ENCODE measurements around the gene ANKMY1. TPM values are rescaled to one million over a fixed set of nuclear protein-coding genes. Genes with fewer than 3 reads are reported as not detected.

Gene ANKMY1
- total RNA-seq, 1 donor: 11.2 TPM

GRCh38 chr2:240503375-240503774 lies 54.4 kb downstream of the ANKMY1 start:
- Histone ChIP-seq H3K79me2 (ENCODE audit: insufficient read depth, low read length) (no peaks in the 10 kb centered on the region), H4K20me1 (ENCODE audit: insufficient read depth, low read length) (no peaks in the 10 kb centered on the region), H2AFZ (ENCODE audit: low read length) (no peak overlapping the region), H3K4me3 (ENCODE audit: insufficient read depth, low read length) (no peak overlapping the region), H3K9me3 (ENCODE audit: low read depth, low read length) (no peaks in the 10 kb centered on the region), H3K36me3 (ENCODE audit: insufficient read depth, low read length) (no peaks in the 10 kb centered on the region), H3K27ac (ENCODE audit: low read depth, low read length) (no peak overlapping the region), H3K27me3 (ENCODE audit: insufficient read depth, low read length) (no peaks in the 10 kb centered on the region), H3K4me2 (ENCODE audit: insufficient read depth, low read length) (no peak overlapping the region), H3K4me1 (ENCODE audit: insufficient read depth, low read length) (no peaks in the 10 kb centered on the region)
- no peak for TF ChIP-seq CTCF (IDR thresholded peaks at IDR 0.05; ENCODE audit: extremely low read depth, low read depth, low read length)
- peak; percentile 66 for DNase-seq (ENCODE audit: insufficient read length, low spot score, missing footprints)

- H3K4me3 ChIP-seq (ENCODE audit: insufficient read depth, low read length): no peak overlapping the region
- H3K27ac ChIP-seq (ENCODE audit: low read depth, low read length): no peak overlapping the region
- peak; percentile 60 for DNase-seq (ENCODE audit: insufficient read length, low spot score, missing footprints)
- H3K79me2 ChIP-seq (ENCODE audit: insufficient read depth, low read length): no peaks in the 10 kb centered on the region
- H4K20me1 ChIP-seq (ENCODE audit: insufficient read depth, low read length): no peaks in the 10 kb centered on the region
- TF ChIP-seq CTCF (IDR thresholded peaks at IDR 0.05; ENCODE audit: extremely low read depth, low read depth, low read length): no peak
- no peaks in the 10 kb centered on the region for H3K9me3 ChIP-seq (ENCODE audit: low read depth, low read length)
- H3K36me3 ChIP-seq (ENCODE audit: insufficient read depth, low read length): no peaks in the 10 kb centered on the region
- no peaks in the 10 kb centered on the region for H3K4me1 ChIP-seq (ENCODE audit: insufficient read depth, low read length)
- no peak overlapping the region for H2AFZ ChIP-seq (ENCODE audit: low read length)
- H3K4me2 ChIP-seq (ENCODE audit: insufficient read depth, low read length): no peak overlapping the region
- H3K27me3 ChIP-seq (ENCODE audit: insufficient read depth, low read length): no peaks in the 10 kb centered on the region
These were observed 55.2 kb downstream of the ANKMY1 start for GRCh38 chr2:240502430-240503121.

GRCh38 chr2:240502059-240502429 lies 55.7 kb downstream of the ANKMY1 start:
- Histone ChIP-seq H4K20me1 (ENCODE audit: insufficient read depth, low read length) (no peaks in the 10 kb centered on the region), H3K79me2 (ENCODE audit: insufficient read depth, low read length) (no peaks in the 10 kb centered on the region), H3K36me3 (ENCODE audit: insufficient read depth, low read length) (no peaks in the 10 kb centered on the region), H3K27ac (ENCODE audit: low read depth, low read length) (no peak overlapping the region), H3K27me3 (ENCODE audit: insufficient read depth, low read length) (no peaks in the 10 kb centered on the region), H2AFZ (ENCODE audit: low read length) (no peak overlapping the region), H3K4me2 (ENCODE audit: insufficient read depth, low read length) (no peak overlapping the region), H3K4me3 (ENCODE audit: insufficient read depth, low read length) (no peak overlapping the region), H3K9me3 (ENCODE audit: low read depth, low read length) (no peaks in the 10 kb centered on the region), H3K4me1 (ENCODE audit: insufficient read depth, low read length) (no peaks in the 10 kb centered on the region)
- TF ChIP-seq CTCF (IDR thresholded peaks at IDR 0.05; ENCODE audit: extremely low read depth, low read depth, low read length): no peak
- DNase-seq (ENCODE audit: insufficient read length, low spot score, missing footprints): peak; percentile 29

GRCh38 chr2:240501531-240501991 lies 56.2 kb downstream of the ANKMY1 start:
- Histone ChIP-seq H4K20me1 (ENCODE audit: insufficient read depth, low read length) (no peaks in the 10 kb centered on the region), H3K9me3 (ENCODE audit: low read depth, low read length) (no peaks in the 10 kb centered on the region), H3K36me3 (ENCODE audit: insufficient read depth, low read length) (peaks cover 3% of the 10 kb centered on the region), H3K4me2 (ENCODE audit: insufficient read depth, low read length) (no peak overlapping the region), H3K27ac (ENCODE audit: low read depth, low read length) (no peak overlapping the region), H3K27me3 (ENCODE audit: insufficient read depth, low read length) (no peaks in the 10 kb centered on the region), H3K79me2 (ENCODE audit: insufficient read depth, low read length) (no peaks in the 10 kb centered on the region), H2AFZ (ENCODE audit: low read length) (no peak overlapping the region), H3K4me3 (ENCODE audit: insufficient read depth, low read length) (no peak overlapping the region), H3K4me1 (ENCODE audit: insufficient read depth, low read length) (no peaks in the 10 kb centered on the region)
- peak; percentile 90 for DNase-seq (ENCODE audit: insufficient read length, low spot score, missing footprints)
- TF ChIP-seq CTCF (IDR thresholded peaks at IDR 0.05; ENCODE audit: extremely low read depth, low read depth, low read length): no peak
